Stomach (tissue), 9 donors: ENCODE measurements around the gene LYPD3. TPM values are rescaled to one million over a fixed set of nuclear protein-coding genes. Genes with fewer than 3 reads are reported as not detected.
A peak's percentile ranks its signal among the peaks of the same experiment; 100 is the strongest.
"Not testable (repeated sequence)": the region's sequence is repeated elsewhere in the genome, so short reads cannot be mapped to it uniquely, and the experiment has no call there.

ENCODE experiments used
- DNase-seq, 2 donors: peaks; one replicate each; pipeline versions ENCODE4 v3.0.0 to v3.0.0-alpha.2; 2013 to 2019
- H3K27ac ChIP-seq, 5 donors: fragments of 200-600 bp in 4 of 5; sonication (generic) in 4 of 5; one replicate each; pipeline ENCODE4 v1.5.1; 2013 to 2019; ENCODE audit warnings: mild to moderate bottlenecking in 1 of 5, moderate library complexity in 1 of 5
- H3K27me3 ChIP-seq, 3 donors: fragments of 200-600 bp; sonication (generic); one replicate each; pipeline ENCODE4 v1.5.1; 2017 to 2019; ENCODE audit warnings: mixed run types in 1 of 3
- H3K36me3 ChIP-seq, 4 donors: fragments of 200-600 bp; sonication (generic); 1 replicate in 3 of 4; 2 replicates in 1 of 4; pipeline ENCODE4 v1.5.1; 2016 to 2019
- H3K4me1 ChIP-seq, 4 donors: fragments of 200-600 bp; sonication (generic); one replicate each; pipeline ENCODE4 v1.5.1; 2016 to 2019
- H3K4me3 ChIP-seq, 4 donors: fragments of 200-600 bp; sonication (generic) in 3 of 4; one replicate each; pipeline ENCODE4 v1.5.1; 2016 to 2019; ENCODE audit warnings: mild to moderate bottlenecking in 1 of 4
- H3K9me3 ChIP-seq, 4 donors: fragments of 200-600 bp; sonication (generic); one replicate each; pipeline ENCODE4 v1.5.1; 2016 to 2019
- EP300 ChIP-seq: sonication (generic); formaldehyde crosslinking; IDR thresholded peaks from one replicate; pipeline ENCODE4 v1.6.1; 2017; ENCODE audit warnings: antibody characterized with exemption
- POLR2A ChIP-seq, 4 donors: fragments of 450-650 bp; IDR thresholded peaks; one replicate each; pipeline ENCODE4 v1.6.1; 2016; ENCODE audit warnings: antibody characterized with exemption in 4 of 4, control low read depth in 2 of 4, mild to moderate bottlenecking in 1 of 4, moderate library complexity in 1 of 4
- POLR2AphosphoS5 ChIP-seq, 3 donors: sonication (generic); formaldehyde crosslinking; IDR thresholded peaks; one replicate each; pipeline ENCODE4 v1.6.1; 2016; ENCODE audit warnings: antibody characterized with exemption in 3 of 3
- WGBS, 5 donors: extraction: QIAGEN DNeasy Blood & Tissue Kit in 3 of 5; methylation state at CpG; one replicate each; pipeline versions ENCODE4 v1.1.5 to v1.1.7; 2013 to 2018; 5-methylcytosine and 5-hydroxymethylcytosine counted together
- intact Hi-C: fragments of 100-400 bp; cut with DNase I; formaldehyde crosslinking; loops from one replicate; pipeline ENCODE4 v1.15.1; 2023; ENCODE audit warnings: low total_unique reads
- polyA plus RNA-seq, 3 donors: library from polyadenylated mRNA; stranded (reverse); fragments of 200-250 nt; gene quantifications; one replicate each; pipeline ENCODE4 v1.2.3, GENCODE V29; 2013
- total RNA-seq, 5 donors: library from RNA; depleted of rRNA; stranded (reverse); fragments of >200 nt; gene quantifications; one replicate each; pipeline versions ENCODE4 v1.1.0 to v1.2.3, GENCODE V29; 2014 to 2016
- TF ChIP-seq, protein P1 (sequence below), 7 experiments: fragments of 450-650 bp in 4 of 7; fragments of 200-600 bp in 3 of 7; sonication (generic) in 3 of 7; IDR thresholded peaks; one replicate each; pipeline ENCODE4 v1.5.1; 2016 to 2019; ENCODE audit warnings: antibody characterized with exemption in 7 of 7, control low read depth in 2 of 7, mild to moderate bottlenecking in 1 of 7
- donor health status: healthy with polysubstance abuse.
- donor health status: Bipolar disorder and iron deficiency.
- donor health status: healthy.

The LYPD3 gene
- total and polyA plus RNA-seq, 8 donors: 0.29 to 72.4 (median 0.66) TPM; not detected in 2

GRCh38 chr19:43446746-43447489 lies 18.5 kb downstream of the LYPD3 start:
- intact Hi-C loops: loop anchor here (5.0 kb wide), 1 partner anchor 75 kb away; no protein-coding TSS in a partner anchor

GRCh38 chr19:43445426-43445825 lies 20.0 kb downstream of the LYPD3 start:
- 92 to 100% (median 96%) methylated on average over 2 of the region's 2 CpGs for WGBS, 5 donors
- Histone ChIP-seq H3K4me1 (peaks cover 0 to 6% (median 3%) of the 10 kb centered on the region in 4 donors), H3K36me3 (no peaks in the 10 kb centered on the region), H3K4me3 (no peak overlapping the region), H3K9me3 (no peaks in the 10 kb centered on the region), H3K27ac (no peak overlapping the region), H3K27me3 (no peaks in the 10 kb centered on the region)
- DNase-seq: no peak
- no peak for TF ChIP-seq EP300
- TF ChIP-seq, protein P1, sequence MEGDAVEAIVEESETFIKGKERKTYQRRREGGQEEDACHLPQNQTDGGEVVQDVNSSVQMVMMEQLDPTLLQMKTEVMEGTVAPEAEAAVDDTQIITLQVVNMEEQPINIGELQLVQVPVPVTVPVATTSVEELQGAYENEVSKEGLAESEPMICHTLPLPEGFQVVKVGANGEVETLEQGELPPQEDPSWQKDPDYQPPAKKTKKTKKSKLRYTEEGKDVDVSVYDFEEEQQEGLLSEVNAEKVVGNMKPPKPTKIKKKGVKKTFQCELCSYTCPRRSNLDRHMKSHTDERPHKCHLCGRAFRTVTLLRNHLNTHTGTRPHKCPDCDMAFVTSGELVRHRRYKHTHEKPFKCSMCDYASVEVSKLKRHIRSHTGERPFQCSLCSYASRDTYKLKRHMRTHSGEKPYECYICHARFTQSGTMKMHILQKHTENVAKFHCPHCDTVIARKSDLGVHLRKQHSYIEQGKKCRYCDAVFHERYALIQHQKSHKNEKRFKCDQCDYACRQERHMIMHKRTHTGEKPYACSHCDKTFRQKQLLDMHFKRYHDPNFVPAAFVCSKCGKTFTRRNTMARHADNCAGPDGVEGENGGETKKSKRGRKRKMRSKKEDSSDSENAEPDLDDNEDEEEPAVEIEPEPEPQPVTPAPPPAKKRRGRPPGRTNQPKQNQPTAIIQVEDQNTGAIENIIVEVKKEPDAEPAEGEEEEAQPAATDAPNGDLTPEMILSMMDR (IDR thresholded peaks at IDR 0.05): no peak
- TF ChIP-seq POLR2A (IDR thresholded peaks at IDR 0.05): no peak
- no peak for TF ChIP-seq POLR2AphosphoS5 (IDR thresholded peaks at IDR 0.05)
- intact Hi-C loops: loop anchor here (5.0 kb wide), 1 partner anchor 77 kb away; no protein-coding TSS in a partner anchor

More at GRCh38 chr19:43446746-43447489, 18.5 kb downstream of the LYPD3 start:
- no peak overlapping the region for H3K4me3 ChIP-seq
- TF ChIP-seq, protein P1 (IDR thresholded peaks at IDR 0.05): peak in 5 of 7 experiments; percentile 88 to 97 (median 94)
- TF ChIP-seq POLR2AphosphoS5 (IDR thresholded peaks at IDR 0.05) (peak in 1 of 3 donors; percentile 63), EP300 (no peak)
- peaks cover 0 to 6% (median 3%) of the 10 kb centered on the region in 4 donors for H3K4me1 ChIP-seq
- WGBS, 5 donors: 23 to 28% (median 25%) methylated on average over 14 of the region's 14 CpGs
- no peaks in the 10 kb centered on the region for H3K36me3 ChIP-seq
- H3K27me3 ChIP-seq: no peaks in the 10 kb centered on the region
- H3K27ac ChIP-seq: no peak overlapping the region
- no peaks in the 10 kb centered on the region for H3K9me3 ChIP-seq
- DNase-seq: peak; percentile 80 to 92

- Histone ChIP-seq H3K36me3 (no peaks in the 10 kb centered on the region), H3K27ac (no peak overlapping the region), H3K9me3 (no peaks in the 10 kb centered on the region), H3K4me3 (no peak overlapping the region), H3K4me1 (peaks cover 0 to 6% (median 3%) of the 10 kb centered on the region in 4 donors), H3K27me3 (no peaks in the 10 kb centered on the region)
- intact Hi-C loops: loop anchor here (5.0 kb wide), 1 partner anchor 78 kb away; no protein-coding TSS in a partner anchor
- WGBS, 5 donors: 76 to 87% (median 80%) methylated on average over 15 of the region's 15 CpGs
- no peak for DNase-seq
- no peak for TF ChIP-seq POLR2A (IDR thresholded peaks at IDR 0.05)
- TF ChIP-seq EP300: no peak
- TF ChIP-seq, protein P1 (IDR thresholded peaks at IDR 0.05): no peak
These were observed 20.7 kb downstream of the LYPD3 start for GRCh38 chr19:43444531-43445287.

- intact Hi-C loops: not testable (repeated sequence)
These were observed 21.3 kb downstream of the LYPD3 start for GRCh38 chr19:43444091-43444490.

More at GRCh38 chr19:43444091-43444490, 21.3 kb downstream of the LYPD3 start:
- not testable (repeated sequence) for H3K27ac ChIP-seq, H3K36me3 ChIP-seq, DNase-seq, H3K4me3 ChIP-seq, H3K27me3 ChIP-seq, H3K9me3 ChIP-seq
- peaks cover under 1 to 11% (median 4%) of the 10 kb centered on the region in 4 donors for H3K4me1 ChIP-seq
- WGBS, 5 donors: 87 to 94% (median 93%) methylated on average over 9 of the region's 9 CpGs
